NCI-H524 (cell line): ENCODE measurements around the gene PNPLA6.

Experiments used
- DNase-seq, 2 experiments: peaks; one replicate each; lab custom pipeline; 2025; lab: John Stamatoyannopoulos, UW

Gene PNPLA6

GRCh38 chr19:7515645-7516151 lies 19.8 kb upstream of the PNPLA6 start, which contains the start of gene ZNF358:
ZNF358 (plus strand) TSS chr19:7516103; CDS start chr19:7519243, 3,140 bp downstream.
- DNase-seq, result peak; percentile 20 to 75

GRCh38 chr19:7516333-7516732 lies 19.2 kb upstream of the PNPLA6 start:
- DNase-seq, result peak in 1 of 2 experiments; percentile 24

- DNase-seq, result no peak
These were observed 18.6 kb upstream of the PNPLA6 start for GRCh38 chr19:7516878-7517277.

GRCh38 chr19:7519361-7520130 lies 16.0 kb upstream of the PNPLA6 start:
- DNase-seq, result no peak

- no peak for DNase-seq
These were observed 15.1 kb upstream of the PNPLA6 start for GRCh38 chr19:7520131-7521051.

GRCh38 chr19:7521551-7522071 lies 13.9 kb upstream of the PNPLA6 start:
- no peak for DNase-seq

- DNase-seq, result peak; percentile 95 to 97
These were observed 13.2 kb upstream of the PNPLA6 start, which contains the start of gene MCOLN1 for GRCh38 chr19:7522072-7522922. MCOLN1 (plus strand) TSS chr19:7522624; CDS start chr19:7522751, 127 bp downstream.

- DNase-seq, result no peak
These were observed 12.4 kb upstream of the PNPLA6 start for GRCh38 chr19:7522923-7523667.

GRCh38 chr19:7524523-7524922 lies 11.0 kb upstream of the PNPLA6 start:
- no peak for DNase-seq

- no peak for DNase-seq
These were observed 10.4 kb upstream of the PNPLA6 start for GRCh38 chr19:7524992-7525739.

- DNase-seq, result no peak
These were observed 9.2 kb upstream of the PNPLA6 start for GRCh38 chr19:7526059-7526929.

GRCh38 chr19:7527516-7528191 lies 7.9 kb upstream of the PNPLA6 start:
- no peak for DNase-seq

GRCh38 chr19:7528192-7528519 lies 7.4 kb upstream of the PNPLA6 start:
- no peak for DNase-seq

- DNase-seq, result no peak
These were observed 6.8 kb upstream of the PNPLA6 start for GRCh38 chr19:7528522-7529245.

GRCh38 chr19:7529246-7529600 lies 6.3 kb upstream of the PNPLA6 start:
- no peak for DNase-seq

GRCh38 chr19:7529610-7530490 lies 5.7 kb upstream of the PNPLA6 start:
- DNase-seq, result no peak
